ENCODE data around the gene AKT1S1. TPM values are rescaled to one million over a fixed set of nuclear protein-coding genes. Genes with fewer than 3 reads are reported as not detected.

AKT1S1 gene
- total RNA-seq, 1 experiment from 2014 or later = 70.6 TPM

DNA sequence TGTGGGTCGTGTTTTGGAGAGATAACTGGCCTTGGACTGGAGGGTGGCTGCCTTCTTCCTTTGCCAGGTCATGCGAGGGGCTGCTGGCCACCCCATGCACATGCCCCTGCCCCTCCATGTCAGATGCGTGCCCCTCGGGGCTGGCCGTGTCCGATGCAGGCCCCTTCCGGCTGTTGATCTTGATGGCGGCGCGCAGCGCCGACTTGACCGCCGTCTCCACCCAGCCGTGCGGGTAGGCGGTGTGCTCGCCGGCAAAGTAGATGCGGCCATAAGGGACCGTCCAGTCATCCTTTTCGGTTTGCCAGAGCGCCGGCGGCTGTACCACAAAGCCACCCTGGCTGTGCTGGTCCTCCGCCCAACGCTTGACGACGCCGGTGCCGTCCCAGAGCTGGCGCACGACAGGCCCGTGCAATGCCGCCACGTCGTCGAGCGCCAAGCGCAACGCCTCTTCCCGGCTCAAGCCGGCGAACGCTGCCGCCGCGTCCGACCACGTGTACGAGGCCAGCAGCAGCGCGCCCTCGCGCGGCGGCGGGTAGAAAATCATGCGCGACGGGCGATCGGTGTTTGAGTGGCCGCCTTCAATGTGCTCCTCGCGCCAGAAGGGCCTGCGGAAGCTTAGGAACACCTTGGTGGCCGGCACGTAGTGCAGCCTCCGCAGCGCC is 12.7 kb upstream of the AKT1S1 start:
- peak overlapping the region; percentile 43; the same call in 1 of the 2 replicates for H3K9ac ChIP-seq (ENCODE audit: low read length)
- H3K36me3 ChIP-seq (ENCODE audit: control insufficient read depth in 1 of 2, insufficient read depth in 2 of 2, low read length in 2 of 2) = no peaks in the 10 kb centered on the region
- H3K9me2 ChIP-seq (ENCODE audit: insufficient read depth) = no peaks in the 10 kb centered on the region
- H3K27ac ChIP-seq (ENCODE audit: low read depth, low read length) = peak overlapping the region; percentile 56; the same call in 1 of the 2 replicates
- DNase-seq (ENCODE audit: low read depth, low spot score) = peak; percentile 53
- peak; percentile 78 for ATAC-seq
- peak overlapping the region; percentile 78 for H3K4me2 ChIP-seq (ENCODE audit: low read length)
- BruUV-seq (replicated peaks) = no TSS peak
- no peaks in the 10 kb centered on the region for H4K20me1 ChIP-seq (ENCODE audit: insufficient read depth)
- H3K4me3 ChIP-seq (replicated peaks in 1 of 2; ENCODE audit: low read depth in 1 of 2, low read length in 2 of 2) = peak overlapping the region; percentile 28 to 50
- ChIA-PET POLR2A (interaction anchor here (1.3 kb wide), 1 partner anchor 21 kb away, joined by 5 read pairs; no protein-coding TSS in a partner anchor), RAD21 (ENCODE audit: low non-redundant PET in 1 of 2, low total read pairs in 2 of 2, uncharacterized antibody in 2 of 2, unreplicated experiment in 2 of 2) (interaction anchor here in 1 of 2 experiments (0.6 kb wide), 1 partner anchor 19 kb away, joined by 3 read pairs; no protein-coding TSS in a partner anchor), CTCF (no interaction called here)
- intact Hi-C loops (cut with micrococcal nuclease) = no loop called here
- H3K79me2 ChIP-seq (ENCODE audit: insufficient read depth, low read length) = no peaks in the 10 kb centered on the region
- no peak overlapping the region for H2AFZ ChIP-seq (ENCODE audit: low read depth, low read length, poor library complexity, severe bottlenecking)
- H3K27me3 ChIP-seq (ENCODE audit: insufficient read depth, low read length) = no peaks in the 10 kb centered on the region
- no peak for TF ChIP-seq CEBPB (IDR thresholded peaks at IDR 0.05; ENCODE audit: low read depth)
- TF ChIP-seq RAD21 (IDR thresholded peaks at IDR 0.05; ENCODE audit: low read depth) = no peak
- TF ChIP-seq, protein P1, sequence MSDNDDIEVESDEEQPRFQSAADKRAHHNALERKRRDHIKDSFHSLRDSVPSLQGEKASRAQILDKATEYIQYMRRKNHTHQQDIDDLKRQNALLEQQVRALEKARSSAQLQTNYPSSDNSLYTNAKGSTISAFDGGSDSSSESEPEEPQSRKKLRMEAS (IDR thresholded peaks at IDR 0.05) = peak; percentile 99
- no peak for TF ChIP-seq EZH2 (IDR thresholded peaks at IDR 0.05)
- TF ChIP-seq, protein P2, sequence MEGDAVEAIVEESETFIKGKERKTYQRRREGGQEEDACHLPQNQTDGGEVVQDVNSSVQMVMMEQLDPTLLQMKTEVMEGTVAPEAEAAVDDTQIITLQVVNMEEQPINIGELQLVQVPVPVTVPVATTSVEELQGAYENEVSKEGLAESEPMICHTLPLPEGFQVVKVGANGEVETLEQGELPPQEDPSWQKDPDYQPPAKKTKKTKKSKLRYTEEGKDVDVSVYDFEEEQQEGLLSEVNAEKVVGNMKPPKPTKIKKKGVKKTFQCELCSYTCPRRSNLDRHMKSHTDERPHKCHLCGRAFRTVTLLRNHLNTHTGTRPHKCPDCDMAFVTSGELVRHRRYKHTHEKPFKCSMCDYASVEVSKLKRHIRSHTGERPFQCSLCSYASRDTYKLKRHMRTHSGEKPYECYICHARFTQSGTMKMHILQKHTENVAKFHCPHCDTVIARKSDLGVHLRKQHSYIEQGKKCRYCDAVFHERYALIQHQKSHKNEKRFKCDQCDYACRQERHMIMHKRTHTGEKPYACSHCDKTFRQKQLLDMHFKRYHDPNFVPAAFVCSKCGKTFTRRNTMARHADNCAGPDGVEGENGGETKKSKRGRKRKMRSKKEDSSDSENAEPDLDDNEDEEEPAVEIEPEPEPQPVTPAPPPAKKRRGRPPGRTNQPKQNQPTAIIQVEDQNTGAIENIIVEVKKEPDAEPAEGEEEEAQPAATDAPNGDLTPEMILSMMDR (IDR thresholded peaks at IDR 0.05 in 2 of 3, conservative IDR thresholded peaks at IDR 0.05 in 1 of 3; ENCODE audit: borderline replicate concordance in 1 of 3, insufficient read depth in 1 of 3, low read depth in 2 of 3, low read length in 2 of 3) = peak in 2 of 3 experiments; percentile 46 to 61; a peak in 4 of 6 replicates
- H3K9me3 ChIP-seq (ENCODE audit: control insufficient read depth in 1 of 2, insufficient read depth in 1 of 2, low read depth in 1 of 2, low read length in 2 of 2) = no peaks in the 10 kb centered on the region
- peaks cover 6 to 17% of the 10 kb centered on the region in 2 experiments for H3K4me1 ChIP-seq (ENCODE audit: control insufficient read depth in 1 of 2, insufficient read depth in 2 of 2, low read length in 2 of 2)
